Measurements from ENCODE around the gene UBR4.

Gene UBR4

DNA sequence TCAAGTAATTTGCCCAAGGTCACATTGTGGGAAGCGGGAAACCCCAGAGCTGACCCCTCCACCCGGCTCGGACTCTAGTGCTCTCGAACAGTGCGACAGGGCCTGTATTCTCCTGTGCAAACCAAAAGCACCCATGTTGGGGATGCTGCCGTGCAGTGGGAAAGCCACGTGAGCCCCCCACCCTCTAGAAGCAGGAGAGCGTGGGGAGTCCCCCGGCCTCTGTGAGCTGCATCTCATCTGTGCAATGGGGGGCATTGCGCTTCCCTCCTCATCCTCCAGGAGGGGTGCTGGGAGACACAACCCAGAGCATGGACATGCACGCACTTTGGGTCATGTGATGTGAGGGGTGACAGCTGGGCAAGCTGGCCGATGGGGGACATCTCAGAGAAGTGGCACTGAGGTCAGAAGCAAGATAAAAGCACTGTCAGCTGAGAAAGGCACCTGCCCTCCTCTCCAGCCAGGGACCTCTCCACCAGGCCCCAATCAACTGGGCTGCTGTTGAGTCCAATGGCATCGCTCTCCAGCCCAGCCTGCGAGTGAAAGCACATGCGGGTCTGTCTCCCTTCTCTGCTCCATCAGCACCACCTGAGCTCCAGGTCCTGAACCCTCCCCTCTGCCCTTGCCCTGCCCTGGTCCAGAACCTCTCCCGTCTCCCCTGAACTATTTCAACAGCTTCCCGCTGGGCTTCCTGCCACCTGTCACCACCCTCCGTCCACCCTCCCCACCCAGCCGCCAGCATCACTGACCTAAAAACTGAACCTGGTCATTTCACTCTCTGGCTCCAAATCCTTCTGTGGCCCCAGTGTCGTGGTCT lies 177.2 kb downstream of the UBR4 start:
- DNase-seq, result no peak

DNA sequence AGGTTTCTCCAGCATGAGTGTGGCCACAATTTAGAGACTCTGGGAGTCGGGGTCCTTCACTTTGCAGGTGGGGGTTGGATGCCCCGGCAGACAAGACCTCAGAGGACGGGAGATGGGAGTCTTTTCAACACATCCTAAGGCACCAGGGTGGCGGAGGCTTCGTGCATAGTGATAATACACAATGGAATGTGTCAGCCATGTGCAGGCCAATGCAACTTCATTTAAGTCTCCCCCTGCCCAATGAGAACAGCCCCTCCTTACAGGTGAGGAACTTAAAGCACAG lies 177.7 kb downstream of the UBR4 start:
- DNase-seq, result no peak

DNA sequence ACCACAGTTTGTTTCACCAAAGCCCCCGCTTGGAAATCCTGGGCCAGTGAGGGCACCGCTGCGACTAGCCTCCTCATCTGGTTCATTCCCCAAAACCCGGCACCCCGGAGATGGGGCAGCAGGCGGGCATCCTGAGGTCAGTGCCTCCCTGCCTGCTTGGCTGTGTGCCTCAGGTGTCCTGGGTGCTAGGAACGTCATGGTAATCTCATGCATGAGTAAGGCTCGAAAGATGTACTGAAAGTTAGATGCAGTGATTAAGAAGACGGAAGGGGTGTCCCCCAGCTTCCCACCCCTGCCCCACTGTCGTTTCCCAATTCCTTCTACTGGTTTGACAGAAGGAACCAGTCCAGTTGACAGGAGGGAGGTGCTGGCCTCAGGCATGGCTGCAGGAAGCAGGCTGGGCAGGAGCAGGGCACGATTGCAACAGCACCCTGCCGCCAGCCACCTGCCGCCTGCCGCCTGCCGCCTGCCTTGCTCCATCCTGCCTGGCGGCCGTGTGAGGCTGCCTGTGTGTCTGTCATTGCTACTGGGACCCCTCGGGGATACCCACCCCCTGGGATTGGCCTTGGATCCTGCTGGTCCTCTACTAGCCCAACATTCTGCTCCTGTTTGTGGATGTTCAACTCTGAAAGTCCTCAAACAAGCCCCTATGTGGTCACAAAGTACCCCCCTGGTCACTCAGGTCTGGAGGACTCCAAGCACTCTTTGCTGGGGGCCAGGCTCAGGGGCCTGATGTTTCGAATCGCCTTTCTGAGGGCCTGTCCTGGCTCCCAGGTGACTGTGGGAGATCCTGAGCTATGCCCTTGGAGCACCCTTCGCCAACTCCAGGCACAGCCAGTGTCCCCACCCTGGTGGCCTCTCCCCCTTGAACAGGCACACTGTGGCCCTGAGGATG lies 180.6 kb downstream of the UBR4 start:
- no peak for DNase-seq

DNA sequence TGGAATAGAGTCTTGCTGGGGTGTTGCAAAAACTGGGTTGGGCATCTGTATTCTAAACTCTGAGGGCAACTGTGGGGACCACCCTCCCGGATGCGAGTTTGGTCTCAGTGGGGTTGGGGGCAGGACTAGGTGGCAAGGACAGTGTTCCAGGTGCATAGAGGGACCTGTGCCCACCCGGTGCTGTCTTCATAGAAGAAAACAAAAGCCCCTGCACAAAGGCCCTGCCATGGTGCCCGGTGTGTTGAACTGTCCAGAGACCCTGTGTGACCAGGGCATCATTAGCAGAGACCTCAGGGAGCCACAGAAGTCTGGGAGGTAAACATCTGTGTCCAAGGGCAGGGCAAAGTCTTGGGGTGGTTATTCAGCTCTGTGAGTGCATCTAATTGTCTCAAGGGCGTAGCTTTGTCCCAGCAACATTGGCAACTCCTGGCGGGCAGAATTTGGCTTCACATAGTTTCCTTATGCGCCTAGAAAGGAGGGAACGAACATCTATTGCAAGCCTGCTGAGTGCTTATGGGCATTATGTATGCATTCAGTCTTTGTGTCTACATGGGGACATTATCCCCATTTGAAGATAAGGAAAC lies 181.4 kb downstream of the UBR4 start:
- no peak for DNase-seq

DNA sequence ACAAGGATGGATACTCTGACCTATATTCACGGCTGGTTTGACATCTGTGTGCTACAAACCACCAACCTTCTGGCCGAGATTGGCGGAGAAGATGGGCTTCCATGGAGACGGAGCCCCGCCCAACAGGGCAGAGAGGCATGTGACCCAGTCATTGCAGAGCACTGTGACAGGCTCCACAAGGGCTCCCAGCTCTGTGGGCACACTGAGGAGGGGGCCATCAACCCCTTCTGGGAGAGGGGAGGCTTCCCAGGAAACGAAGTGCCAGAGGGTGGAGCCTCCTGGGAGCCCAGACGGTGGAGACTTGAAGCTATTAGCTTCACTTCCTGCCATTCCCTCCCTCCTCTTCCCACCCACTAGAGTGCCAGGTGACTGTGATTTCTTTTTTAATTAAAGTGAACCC lies 182.0 kb downstream of the UBR4 start:
- no peak for DNase-seq

All from kidney glomerular epithelial cell (primary cell).